Measurements from ENCODE around the gene SCARB1.

- TF ChIP-seq, protein P1, sequence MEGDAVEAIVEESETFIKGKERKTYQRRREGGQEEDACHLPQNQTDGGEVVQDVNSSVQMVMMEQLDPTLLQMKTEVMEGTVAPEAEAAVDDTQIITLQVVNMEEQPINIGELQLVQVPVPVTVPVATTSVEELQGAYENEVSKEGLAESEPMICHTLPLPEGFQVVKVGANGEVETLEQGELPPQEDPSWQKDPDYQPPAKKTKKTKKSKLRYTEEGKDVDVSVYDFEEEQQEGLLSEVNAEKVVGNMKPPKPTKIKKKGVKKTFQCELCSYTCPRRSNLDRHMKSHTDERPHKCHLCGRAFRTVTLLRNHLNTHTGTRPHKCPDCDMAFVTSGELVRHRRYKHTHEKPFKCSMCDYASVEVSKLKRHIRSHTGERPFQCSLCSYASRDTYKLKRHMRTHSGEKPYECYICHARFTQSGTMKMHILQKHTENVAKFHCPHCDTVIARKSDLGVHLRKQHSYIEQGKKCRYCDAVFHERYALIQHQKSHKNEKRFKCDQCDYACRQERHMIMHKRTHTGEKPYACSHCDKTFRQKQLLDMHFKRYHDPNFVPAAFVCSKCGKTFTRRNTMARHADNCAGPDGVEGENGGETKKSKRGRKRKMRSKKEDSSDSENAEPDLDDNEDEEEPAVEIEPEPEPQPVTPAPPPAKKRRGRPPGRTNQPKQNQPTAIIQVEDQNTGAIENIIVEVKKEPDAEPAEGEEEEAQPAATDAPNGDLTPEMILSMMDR (IDR thresholded peaks at IDR 0.05), result no peak
- TF ChIP-seq, protein P2, sequence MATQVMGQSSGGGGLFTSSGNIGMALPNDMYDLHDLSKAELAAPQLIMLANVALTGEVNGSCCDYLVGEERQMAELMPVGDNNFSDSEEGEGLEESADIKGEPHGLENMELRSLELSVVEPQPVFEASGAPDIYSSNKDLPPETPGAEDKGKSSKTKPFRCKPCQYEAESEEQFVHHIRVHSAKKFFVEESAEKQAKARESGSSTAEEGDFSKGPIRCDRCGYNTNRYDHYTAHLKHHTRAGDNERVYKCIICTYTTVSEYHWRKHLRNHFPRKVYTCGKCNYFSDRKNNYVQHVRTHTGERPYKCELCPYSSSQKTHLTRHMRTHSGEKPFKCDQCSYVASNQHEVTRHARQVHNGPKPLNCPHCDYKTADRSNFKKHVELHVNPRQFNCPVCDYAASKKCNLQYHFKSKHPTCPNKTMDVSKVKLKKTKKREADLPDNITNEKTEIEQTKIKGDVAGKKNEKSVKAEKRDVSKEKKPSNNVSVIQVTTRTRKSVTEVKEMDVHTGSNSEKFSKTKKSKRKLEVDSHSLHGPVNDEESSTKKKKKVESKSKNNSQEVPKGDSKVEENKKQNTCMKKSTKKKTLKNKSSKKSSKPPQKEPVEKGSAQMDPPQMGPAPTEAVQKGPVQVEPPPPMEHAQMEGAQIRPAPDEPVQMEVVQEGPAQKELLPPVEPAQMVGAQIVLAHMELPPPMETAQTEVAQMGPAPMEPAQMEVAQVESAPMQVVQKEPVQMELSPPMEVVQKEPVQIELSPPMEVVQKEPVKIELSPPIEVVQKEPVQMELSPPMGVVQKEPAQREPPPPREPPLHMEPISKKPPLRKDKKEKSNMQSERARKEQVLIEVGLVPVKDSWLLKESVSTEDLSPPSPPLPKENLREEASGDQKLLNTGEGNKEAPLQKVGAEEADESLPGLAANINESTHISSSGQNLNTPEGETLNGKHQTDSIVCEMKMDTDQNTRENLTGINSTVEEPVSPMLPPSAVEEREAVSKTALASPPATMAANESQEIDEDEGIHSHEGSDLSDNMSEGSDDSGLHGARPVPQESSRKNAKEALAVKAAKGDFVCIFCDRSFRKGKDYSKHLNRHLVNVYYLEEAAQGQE (IDR thresholded peaks at IDR 0.05; ENCODE audit: insufficient read depth in 1 of 2, low read depth in 2 of 2, low read length in 1 of 2), result no peak
Measured at GRCh38 chr12:124753993-124754392, 109.7 kb downstream of the SCARB1 start.

Data from Panc1 (cell line).